AML-193 (cell line): ENCODE results near the gene TRIM2.
"Not testable (repeated sequence)": the region's sequence is repeated elsewhere in the genome, so short reads cannot be mapped to it uniquely, and the experiment has no call there.

Experiments
- DNase-seq, 2 experiments: peaks; one replicate each; lab custom pipeline; 2025; lab: John Stamatoyannopoulos, UW

The TRIM2 gene

GRCh38 chr4:153189016-153189801 is 15.0 kb upstream of the TRIM2 start:
- no peak for DNase-seq

- no peak for DNase-seq
Observed at GRCh38 chr4:153191795-153192363, 12.4 kb upstream of the TRIM2 start.

- no peak for DNase-seq
Observed at GRCh38 chr4:153197301-153197700, 6.9 kb upstream of the TRIM2 start.

GRCh38 chr4:153198719-153199118 is 5.5 kb upstream of the TRIM2 start:
- no peak for DNase-seq

- not testable (repeated sequence) for DNase-seq
Observed at GRCh38 chr4:153203746-153204145, 497 bp upstream of the TRIM2 start.

GRCh38 chr4:153204728-153205648 is 745 bp downstream of the TRIM2 start:
- no peak for DNase-seq

- no peak for DNase-seq
Observed at GRCh38 chr4:153205757-153206156, 1.5 kb downstream of the TRIM2 start.

GRCh38 chr4:153206534-153206933 is 2.3 kb downstream of the TRIM2 start:
- no peak for DNase-seq

GRCh38 chr4:153207027-153207426 is 2.8 kb downstream of the TRIM2 start:
- DNase-seq: no peak

- DNase-seq: peak in 1 of 2 experiments; percentile 2
Observed at GRCh38 chr4:153207567-153207966, 3.3 kb downstream of the TRIM2 start.

GRCh38 chr4:153209410-153209809 is 5.2 kb downstream of the TRIM2 start:
- no peak for DNase-seq

- DNase-seq: no peak
Observed at GRCh38 chr4:153210727-153211126, 6.5 kb downstream of the TRIM2 start.

- DNase-seq: peak in 1 of 2 experiments; percentile 8
Observed at GRCh38 chr4:153211986-153212728, 7.9 kb downstream of the TRIM2 start.

GRCh38 chr4:153212736-153213135 is 8.5 kb downstream of the TRIM2 start:
- DNase-seq: no peak

GRCh38 chr4:153215921-153216320 is 11.7 kb downstream of the TRIM2 start:
- DNase-seq: no peak

- no peak for DNase-seq
Observed at GRCh38 chr4:153216546-153216945, 12.3 kb downstream of the TRIM2 start.

GRCh38 chr4:153217440-153217839 is 13.2 kb downstream of the TRIM2 start:
- DNase-seq: no peak

GRCh38 chr4:153218961-153219360 is 14.7 kb downstream of the TRIM2 start:
- DNase-seq: no peak

GRCh38 chr4:153220682-153221395 is 16.6 kb downstream of the TRIM2 start:
- DNase-seq: no peak

- no peak for DNase-seq
Observed at GRCh38 chr4:153221783-153222706, 17.8 kb downstream of the TRIM2 start.
